K562 (cell line): ENCODE data around the gene HOXA13. TPM values are rescaled to one million over a fixed set of nuclear protein-coding genes. Genes with fewer than 3 reads are reported as not detected.

ENCODE experiments used
- ATAC-seq: fragments of 200-7000 bp; cut with Tn5 transposase; 3 replicates; pipeline ENCODE4 v1.9.1; 2020; ENCODE audit warnings: moderate library complexity
- BruUV-seq: library from RNA; stranded (reverse); fragments of 400-500 nt; replicated peaks from 2 replicates; lab custom pipeline; 2021; lab: Mats Ljungman, UMichigan
- CTCF ChIA-PET: fragments of 300-600 bp; formaldehyde crosslinking; extraction: SDS; loops from one replicate; lab custom pipeline; 2021; ENCODE audit warnings: low intra/inter-chr PET ratio; lab: Yijun Ruan, JAX
- POLR2A ChIA-PET: fragments of 300-600, 350-650 bp; sonication (Branson Sonifier 250); formaldehyde crosslinking; extraction: SDS; loops from one replicate; lab custom pipeline; 2021; ENCODE audit warnings: antibody characterized with exemption, inconsistent platforms; lab: Yijun Ruan, JAX
- DNase-seq, 4 experiments: peaks; one replicate each; pipeline versions ENCODE4 v3.0.0 to v3.0.0-alpha.2; 2011 to 2018; ENCODE audit warnings: low spot score in 3 of 4, mixed read lengths in 3 of 4; ENCODE audit errors: extremely low read depth in 1 of 4
- FAIRE-seq: peaks from 2 replicates; lab custom pipeline; 2011; peaks lifted over from hg19 to GRCh38; lab: Jason Lieb, UNC
- H2AFZ ChIP-seq: 2 replicates; pipeline ENCODE4 v1.6.0; 2011; ENCODE audit warnings: low read depth, low read length, control low read depth, inconsistent platforms
- H3K27ac ChIP-seq: fragments of 200-600 bp; 3 replicates; pipeline ENCODE4 v1.8.0; 2011; ENCODE audit warnings: low read depth, mild to moderate bottlenecking, control low read depth, inconsistent platforms, low read length, moderate library complexity, mixed read lengths; ENCODE audit errors: extremely low read depth
- H3K27me3 ChIP-seq, 2 experiments: fragments of 300-600 bp in 1 of 2; 2 replicates in 1 of 2; 3 replicates in 1 of 2; pipeline versions ENCODE4 v1.6.0 to v1.8.0; 2011; ENCODE audit warnings: inconsistent platforms in 2 of 2, low read length in 2 of 2, mild to moderate bottlenecking in 1 of 2, mixed read lengths in 1 of 2, moderate library complexity in 1 of 2; ENCODE audit not compliant: control insufficient read depth in 2 of 2, insufficient read depth in 2 of 2
- H3K36me3 ChIP-seq: fragments of 300-600 bp; 3 replicates; pipeline ENCODE4 v1.8.0; 2011; ENCODE audit warnings: mild to moderate bottlenecking, low read length, inconsistent platforms; ENCODE audit not compliant: control insufficient read depth, insufficient read depth
- H3K4me1 ChIP-seq, 2 experiments: fragments of 200-600 bp in 1 of 2; replicated peaks in 1 of 2; 2 replicates in 1 of 2; 3 replicates in 1 of 2; pipeline versions ENCODE4 v1.5.1 to v1.8.0; 2011; ENCODE audit warnings: inconsistent platforms in 2 of 2, low read length in 2 of 2, mild to moderate bottlenecking in 1 of 2, mixed read lengths in 1 of 2, moderate library complexity in 1 of 2; ENCODE audit not compliant: control insufficient read depth in 2 of 2, insufficient read depth in 2 of 2
- H3K4me2 ChIP-seq: 2 replicates; pipeline ENCODE4 v1.6.1; 2011; ENCODE audit warnings: low read length, control low read depth, inconsistent platforms, mixed read lengths; ENCODE audit not compliant: insufficient read depth
- H3K4me3 ChIP-seq: fragments of 200-600 bp; sonication (generic), shearing (Covaris generic); 2 replicates; pipeline ENCODE4 v1.5.1; 2016; ENCODE audit warnings: control low read depth, inconsistent platforms
- H3K79me2 ChIP-seq: fragments of 200-600 bp; 3 replicates; pipeline ENCODE4 v1.8.0; 2011; ENCODE audit warnings: low read length, inconsistent platforms; ENCODE audit not compliant: control insufficient read depth, insufficient read depth
- H3K9ac ChIP-seq, 2 experiments: 2 replicates each; pipeline versions ENCODE4 v1.6.0 to v1.6.1; 2011; ENCODE audit warnings: low read depth in 2 of 2, low read length in 2 of 2, control low read depth in 1 of 2, inconsistent platforms in 1 of 2, mild to moderate bottlenecking in 1 of 2, mixed read lengths in 1 of 2; ENCODE audit not compliant: insufficient read depth in 1 of 2
- H3K9me1 ChIP-seq: one replicate; pipeline ENCODE4 v1.6.0; 2011; ENCODE audit warnings: inconsistent platforms, mild to moderate bottlenecking, low read length, moderate library complexity; ENCODE audit not compliant: control insufficient read depth, insufficient read depth
- H3K9me3 ChIP-seq: replicated peaks from 2 replicates; pipeline ENCODE4 v1.5.1; 2011; ENCODE audit warnings: low read depth, low read length, inconsistent platforms; ENCODE audit not compliant: control insufficient read depth, insufficient read depth
- H4K20me1 ChIP-seq: replicated peaks from 2 replicates; pipeline ENCODE4 v1.6.1; 2011; ENCODE audit warnings: low read length, inconsistent platforms, mixed read lengths; ENCODE audit not compliant: control insufficient read depth, insufficient read depth
- CBX5 ChIP-seq: IDR thresholded peaks from 2 replicates; pipeline ENCODE4 v1.6.1; 2014; ENCODE audit warnings: low read depth, borderline replicate concordance
- CXXC5 ChIP-seq: fragments of 250-450 bp; sonication (Bioruptor Pico); IDR thresholded peaks from 2 replicates; pipeline ENCODE4 v1.8.0; 2022; ENCODE audit warnings: inconsistent platforms, mild to moderate bottlenecking, moderate library complexity
- EP300 ChIP-seq: IDR thresholded peaks from 2 replicates; pipeline ENCODE4 v1.6.1; 2012; ENCODE audit warnings: low read length, improper control_type of control experiment
- HDAC8 ChIP-seq: fragments of 450-650 bp; IDR thresholded peaks from 2 replicates; pipeline ENCODE4 v1.6.1; 2016; ENCODE audit warnings: mild to moderate bottlenecking, missing genetic modification characterization, moderate library complexity, missing compliant biosample characterization
- IRF2 ChIP-seq: sonication (generic); formaldehyde crosslinking; IDR thresholded peaks from 2 replicates; pipeline ENCODE4 v1.8.1; 2022; ENCODE audit warnings: mild to moderate bottlenecking, missing genetic modification reagents
- MAZ ChIP-seq, 2 experiments: fragments of 450-650 bp in 1 of 2; sonication (generic) in 1 of 2; formaldehyde crosslinking; IDR thresholded peaks in 1 of 2; conservative IDR thresholded peaks in 1 of 2; 2 replicates each; pipeline versions ENCODE4 v1.4.0 to v1.5.0; 2020; ENCODE audit warnings: mild to moderate bottlenecking in 1 of 2, missing genetic modification reagents in 1 of 2
- NRF1 ChIP-seq, 2 experiments: fragments of 450-650 bp; IDR thresholded peaks in 1 of 2; conservative IDR thresholded peaks in 1 of 2; 2 replicates each; pipeline ENCODE4 v1.6.1; 2014; ENCODE audit warnings: mild to moderate bottlenecking in 2 of 2
- PKNOX1 ChIP-seq: fragments of 450-650 bp; IDR thresholded peaks from 2 replicates; pipeline ENCODE4 v1.6.1; 2016
- SIX5 ChIP-seq, 2 experiments: IDR thresholded peaks; 2 replicates each; pipeline ENCODE4 v1.6.1; 2011; ENCODE audit warnings: low read length in 2 of 2, borderline replicate concordance in 1 of 2, low read depth in 1 of 2, mild to moderate bottlenecking in 1 of 2, moderate library complexity in 1 of 2; ENCODE audit not compliant: insufficient read depth in 1 of 2
- SMAD4 ChIP-seq: fragments of 250-450 bp; sonication (Bioruptor Pico); conservative IDR thresholded peaks from 2 replicates; pipeline ENCODE4 v1.8.0; 2021; ENCODE audit warnings: inconsistent platforms, mild to moderate bottlenecking, moderate library complexity
- SMC3 ChIP-seq: conservative IDR thresholded peaks from 2 replicates; pipeline ENCODE4 v1.6.1; 2011; ENCODE audit warnings: low read depth, low read length, improper control_type of control experiment; ENCODE audit not compliant: insufficient read depth
- ZC3H4 ChIP-seq: sonication (generic); formaldehyde crosslinking; IDR thresholded peaks from 2 replicates; pipeline ENCODE4 v1.9.0; 2021; ENCODE audit warnings: missing genetic modification reagents, borderline replicate concordance
- ZNF586 ChIP-seq: fragments of 450-650 bp; formaldehyde crosslinking; conservative IDR thresholded peaks from 2 replicates; pipeline ENCODE4 v1.4.0; 2020; ENCODE audit warnings: mild to moderate bottlenecking, moderate library complexity
- WGBS: fragments of 100-300 bp; shearing (Covaris generic); methylation state at CpG from one replicate; pipeline ENCODE4 v1.1.6; 2016; ENCODE audit warnings: low coverage, mixed read lengths; ENCODE audit not compliant: insufficient coverage; ENCODE audit errors: missing lambda C conversion rate; 5-methylcytosine and 5-hydroxymethylcytosine counted together
- in situ Hi-C: fragments of 300-500 bp; cut with MboI; formaldehyde crosslinking; loops from 4 replicates; pipeline ENCODE4 v1.15.0; 2018; ENCODE audit warnings: inconsistent platforms, mixed read lengths
- intact Hi-C: fragments of 100-400 bp; cut with micrococcal nuclease; formaldehyde crosslinking; loops from 2 replicates; pipeline ENCODE4 v1.14.2; 2022
- polyA plus RNA-seq, 8 experiments: library from polyadenylated mRNA; depleted of rRNA in 4 of 8; stranded (reverse) in 5 of 8; unstranded in 3 of 8; fragments of >200 nt; fragmentation: Nextera tagmentation in 2 of 8; fragmentation: Illumina TruSeq in 1 of 8; extraction: Ambion mirVana in 2 of 8; extraction: Trizol in 1 of 8; gene quantifications; 2 replicates each; pipeline versions ENCODE4 v1.2.1 to v1.2.3, GENCODE V29; 2011 to 2014; ENCODE audit warnings: inconsistent platforms in 1 of 8, missing spikeins in 1 of 8
- total RNA-seq, 7 experiments: library from RNA; depleted of rRNA in 6 of 7; stranded (reverse); fragments of >200 nt in 6 of 7; fragmentation: Illumina TruSeq in 2 of 7; extraction: Trizol in 2 of 7; gene quantifications; 2 replicates each; pipeline versions ENCODE4 v1.2.1 to v1.2.3, GENCODE V29; 2011 to 2021; ENCODE audit warnings: low replicate concordance in 1 of 7
- TF ChIP-seq, protein P1 (sequence below): fragments of 250-450 bp; sonication (Bioruptor Pico); IDR thresholded peaks from 2 replicates; pipeline ENCODE4 v1.4.0; 2020

HOXA13 gene
- total and polyA plus RNA-seq, 9 of the 15 experiments (the other 6 are each of a cell fraction or from before 2014, with no cell fraction given) = not detected

DNA sequence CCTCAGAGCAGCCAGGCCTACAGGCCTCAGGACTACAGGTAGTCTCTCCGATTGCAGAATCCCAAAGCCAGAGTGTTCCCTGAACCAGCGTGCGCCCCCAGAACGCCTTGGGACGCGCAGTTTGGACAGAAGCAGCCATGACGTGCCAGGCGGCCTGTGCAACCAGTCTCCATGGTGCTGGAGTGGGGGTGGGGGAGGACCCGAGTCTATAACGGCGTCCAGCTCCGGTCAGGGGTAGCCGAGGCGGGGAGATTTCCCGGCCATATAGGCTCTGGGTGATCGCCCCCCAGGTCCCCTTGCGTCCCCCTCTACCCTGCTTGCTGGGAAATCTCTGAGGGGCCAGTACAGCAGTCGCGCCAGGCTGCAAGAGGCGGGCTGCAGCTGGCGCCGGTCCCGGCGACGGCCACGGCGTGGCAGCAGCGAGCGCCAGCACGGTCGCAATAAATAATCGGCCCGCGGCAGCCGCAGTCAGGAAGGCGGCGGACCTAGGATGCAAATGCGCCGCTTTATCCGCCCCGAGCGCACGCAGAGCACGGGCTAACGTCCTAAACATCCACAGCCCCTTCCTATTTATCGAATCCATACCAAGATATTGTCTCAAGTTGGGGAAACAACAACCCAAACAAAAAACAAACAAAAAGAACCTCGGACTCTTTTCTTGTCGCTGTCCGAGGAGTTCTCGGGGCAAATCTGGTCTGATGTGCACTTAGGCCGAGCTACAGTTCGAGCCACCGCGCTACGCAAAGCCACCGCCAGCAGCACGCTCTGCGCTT lies 49.1 kb downstream of the HOXA13 start:
- Histone ChIP-seq H3K9me3 (no peaks in the 10 kb centered on the region), H3K4me3 (no peak overlapping the region), H4K20me1 (no peaks in the 10 kb centered on the region), H3K4me2 (no peak overlapping the region; the same call in 1 of the 2 replicates), H3K79me2 (no peaks in the 10 kb centered on the region), H3K9me1 (no peaks in the 10 kb centered on the region), H2AFZ (no peak overlapping the region), H3K36me3 (no peaks in the 10 kb centered on the region), H3K4me1 (peaks cover 0 to 16% of the 10 kb centered on the region in 2 experiments; a peak in 2 of 5 replicates), H3K27me3 (peaks cover 53 to 91% of the 10 kb centered on the region in 2 experiments), H3K9ac (no peak overlapping the region), H3K27ac (no peak overlapping the region)
- no TSS peak for BruUV-seq
- ChIA-PET POLR2A (interaction anchor here (1.0 kb wide), 1 partner anchor 11 kb away, joined by 5 read pairs; no protein-coding TSS in a partner anchor), CTCF (interaction anchor here (0.6 to 1.0 kb wide), 2 partner anchors 16 to 773 kb away, joined by 3 read pairs; no protein-coding TSS in a partner anchor)
- DNase-seq (peak; percentile 54 to 80 (median 75)), FAIRE-seq (no peak), ATAC-seq (peak; percentile 96)
- intact Hi-C loops = no loop called here
- 7% methylated on average over 50 of the region's 58 CpGs for WGBS
- in situ Hi-C loops = loop anchor here (25.0 kb wide), 3 partner anchors 638 to 1263 kb away; no protein-coding TSS in a partner anchor
- no peak for TF ChIP-seq ZNF586 (CRISPR knock-in tag)
- no peak for TF ChIP-seq EP300
- TF ChIP-seq, protein P1, sequence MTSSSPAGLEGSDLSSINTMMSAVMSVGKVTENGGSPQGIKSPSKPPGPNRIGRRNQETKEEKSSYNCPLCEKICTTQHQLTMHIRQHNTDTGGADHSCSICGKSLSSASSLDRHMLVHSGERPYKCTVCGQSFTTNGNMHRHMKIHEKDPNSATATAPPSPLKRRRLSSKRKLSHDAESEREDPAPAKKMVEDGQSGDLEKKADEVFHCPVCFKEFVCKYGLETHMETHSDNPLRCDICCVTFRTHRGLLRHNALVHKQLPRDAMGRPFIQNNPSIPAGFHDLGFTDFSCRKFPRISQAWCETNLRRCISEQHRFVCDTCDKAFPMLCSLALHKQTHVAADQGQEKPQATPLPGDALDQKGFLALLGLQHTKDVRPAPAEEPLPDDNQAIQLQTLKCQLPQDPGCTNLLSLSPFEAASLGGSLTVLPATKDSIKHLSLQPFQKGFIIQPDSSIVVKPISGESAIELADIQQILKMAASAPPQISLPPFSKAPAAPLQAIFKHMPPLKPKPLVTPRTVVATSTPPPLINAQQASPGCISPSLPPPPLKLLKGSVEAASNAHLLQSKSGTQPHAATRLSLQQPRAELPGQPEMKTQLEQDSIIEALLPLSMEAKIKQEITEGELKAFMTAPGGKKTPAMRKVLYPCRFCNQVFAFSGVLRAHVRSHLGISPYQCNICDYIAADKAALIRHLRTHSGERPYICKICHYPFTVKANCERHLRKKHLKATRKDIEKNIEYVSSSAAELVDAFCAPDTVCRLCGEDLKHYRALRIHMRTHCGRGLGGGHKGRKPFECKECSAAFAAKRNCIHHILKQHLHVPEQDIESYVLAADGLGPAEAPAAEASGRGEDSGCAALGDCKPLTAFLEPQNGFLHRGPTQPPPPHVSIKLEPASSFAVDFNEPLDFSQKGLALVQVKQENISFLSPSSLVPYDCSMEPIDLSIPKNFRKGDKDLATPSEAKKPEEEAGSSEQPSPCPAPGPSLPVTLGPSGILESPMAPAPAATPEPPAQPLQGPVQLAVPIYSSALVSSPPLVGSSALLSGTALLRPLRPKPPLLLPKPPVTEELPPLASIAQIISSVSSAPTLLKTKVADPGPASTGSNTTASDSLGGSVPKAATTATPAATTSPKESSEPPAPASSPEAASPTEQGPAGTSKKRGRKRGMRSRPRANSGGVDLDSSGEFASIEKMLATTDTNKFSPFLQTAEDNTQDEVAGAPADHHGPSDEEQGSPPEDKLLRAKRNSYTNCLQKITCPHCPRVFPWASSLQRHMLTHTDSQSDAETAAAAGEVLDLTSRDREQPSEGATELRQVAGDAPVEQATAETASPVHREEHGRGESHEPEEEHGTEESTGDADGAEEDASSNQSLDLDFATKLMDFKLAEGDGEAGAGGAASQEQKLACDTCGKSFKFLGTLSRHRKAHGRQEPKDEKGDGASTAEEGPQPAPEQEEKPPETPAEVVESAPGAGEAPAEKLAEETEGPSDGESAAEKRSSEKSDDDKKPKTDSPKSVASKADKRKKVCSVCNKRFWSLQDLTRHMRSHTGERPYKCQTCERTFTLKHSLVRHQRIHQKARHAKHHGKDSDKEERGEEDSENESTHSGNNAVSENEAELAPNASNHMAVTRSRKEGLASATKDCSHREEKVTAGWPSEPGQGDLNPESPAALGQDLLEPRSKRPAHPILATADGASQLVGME (CRISPR knock-in tag) = no peak
- TF ChIP-seq MAZ (CRISPR knock-in tag; conservative IDR thresholded peaks at IDR 0.05 in 1 of 2, IDR thresholded peaks at IDR 0.05 in 1 of 2) = 0 out of 4 replicates have a peak, but pooled peaks of 1 of the 2 experiments have one; percentile 21
- peak; percentile 57; the same call in 1 of the 2 replicates for TF ChIP-seq SMC3
- peak; percentile 90 for TF ChIP-seq PKNOX1
- no peak for TF ChIP-seq HDAC8 (tag)
- TF ChIP-seq CBX5 = no peak
- 0 out of 4 replicates have a peak, but pooled peaks of 1 of the 2 experiments have one; percentile 12 for TF ChIP-seq NRF1 (conservative IDR thresholded peaks at IDR 0.05 in 1 of 2, IDR thresholded peaks at IDR 0.05 in 1 of 2)
- no peak for TF ChIP-seq SIX5 (IDR thresholded peaks at IDR 0.05; ENCODE audit: borderline replicate concordance in 1 of 2, insufficient read depth in 1 of 2, low read depth in 1 of 2, low read length in 2 of 2)
- TF ChIP-seq ZC3H4 = no peak
- no peak for TF ChIP-seq IRF2 (CRISPR knock-in tag)
- 0 out of 2 replicates have a peak, but pooled peaks have one; percentile 20 for TF ChIP-seq SMAD4 (CRISPR knock-in tag)
- TF ChIP-seq CXXC5 = 0 out of 2 replicates have a peak, but pooled peaks have one; percentile 27
